HG03060 (cell line): ENCODE data around the gene NF1.
"Not testable (repeated sequence)": the region's sequence is repeated elsewhere in the genome, so short reads cannot be mapped to it uniquely, and the experiment has no call there.

ENCODE experiments used
- ATAC-seq: cut with Tn5 transposase; IDR thresholded peaks from one replicate; pipeline ENCODE4 v1.9.1; 2021; ENCODE audit warnings: low read depth, moderate number of reproducible peaks; ENCODE audit not compliant: unreplicated experiment

Gene NF1

DNA sequence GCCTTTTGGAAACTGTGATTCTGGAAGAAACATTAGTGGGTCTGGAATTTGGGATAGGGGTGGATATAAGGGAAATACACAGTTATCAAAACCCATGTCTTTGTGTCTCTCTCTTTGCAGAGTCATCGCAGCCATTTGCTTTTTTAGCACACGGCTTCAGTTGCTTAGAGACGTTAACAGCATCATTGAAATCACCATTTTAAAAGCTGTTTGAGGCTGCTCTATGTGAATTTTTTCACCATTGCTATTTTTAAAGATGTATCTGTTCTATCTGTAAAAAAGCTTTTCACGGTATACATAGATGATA is 155.0 kb downstream of the NF1 start:
- no peak for ATAC-seq

GRCh38 chr17:31250229-31250628 is 155.5 kb downstream of the NF1 start:
- no peak for ATAC-seq

GRCh38 chr17:31251105-31251969 is 156.6 kb downstream of the NF1 start:
- no peak for ATAC-seq

DNA sequence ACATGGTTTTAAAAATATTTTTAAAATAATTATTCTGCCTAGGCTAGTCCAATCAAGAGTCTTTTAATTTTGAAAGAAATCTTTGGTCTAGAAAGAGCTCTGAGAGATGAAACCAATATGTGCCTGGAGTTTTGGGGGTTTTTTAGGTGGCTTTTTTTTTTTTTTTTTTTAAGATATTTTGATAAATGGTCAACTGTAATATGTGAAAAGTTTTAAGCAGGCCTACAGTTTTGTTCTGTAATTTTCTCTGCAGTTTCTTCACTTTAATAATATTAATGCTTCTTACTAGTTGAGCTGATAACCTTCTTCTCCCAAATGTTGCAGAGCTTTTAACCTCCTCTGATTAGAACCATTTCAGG is 157.2 kb downstream of the NF1 start:
- ATAC-seq, result no peak

GRCh38 chr17:31252741-31253140 is 158.0 kb downstream of the NF1 start:
- ATAC-seq, result no peak

GRCh38 chr17:31254654-31255053 is 159.9 kb downstream of the NF1 start:
- ATAC-seq, result no peak

- ATAC-seq, result no peak
These were observed 162.2 kb downstream of the NF1 start for GRCh38 chr17:31256936-31257335.

- no peak for ATAC-seq
These were observed 165.4 kb downstream of the NF1 start for GRCh38 chr17:31260151-31260550.

GRCh38 chr17:31261601-31262000 is 166.8 kb downstream of the NF1 start:
- ATAC-seq, result no peak

- ATAC-seq, result not testable (repeated sequence)
These were observed 168.1 kb downstream of the NF1 start for GRCh38 chr17:31262923-31263322.

GRCh38 chr17:31266042-31266441 is 171.3 kb downstream of the NF1 start:
- ATAC-seq, result no peak

DNA sequence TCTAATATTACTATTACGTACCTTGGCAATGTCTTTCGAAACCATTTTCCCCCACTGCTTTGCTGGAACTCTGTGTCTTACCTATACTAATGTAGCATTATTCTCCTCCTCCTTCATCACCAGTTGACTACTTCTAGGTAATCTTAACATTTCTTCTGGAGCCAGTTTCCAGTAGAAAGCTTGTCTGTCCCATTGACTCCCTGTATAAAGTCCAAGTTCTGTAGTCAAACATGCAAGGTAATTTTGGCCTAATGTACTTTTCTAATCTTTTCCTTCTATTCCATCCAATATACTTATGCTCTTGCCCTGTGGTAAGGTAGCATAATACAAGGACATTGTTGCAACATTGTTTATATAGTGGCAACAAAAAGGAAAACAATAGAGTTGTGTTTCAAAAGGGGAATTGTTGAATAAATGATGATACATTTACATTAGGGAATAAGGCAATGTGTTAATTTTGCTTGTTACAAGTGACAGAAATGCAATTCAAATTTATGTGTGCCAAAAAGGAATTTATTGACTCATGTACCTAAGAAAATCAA is 174.3 kb downstream of the NF1 start:
- no peak for ATAC-seq

DNA sequence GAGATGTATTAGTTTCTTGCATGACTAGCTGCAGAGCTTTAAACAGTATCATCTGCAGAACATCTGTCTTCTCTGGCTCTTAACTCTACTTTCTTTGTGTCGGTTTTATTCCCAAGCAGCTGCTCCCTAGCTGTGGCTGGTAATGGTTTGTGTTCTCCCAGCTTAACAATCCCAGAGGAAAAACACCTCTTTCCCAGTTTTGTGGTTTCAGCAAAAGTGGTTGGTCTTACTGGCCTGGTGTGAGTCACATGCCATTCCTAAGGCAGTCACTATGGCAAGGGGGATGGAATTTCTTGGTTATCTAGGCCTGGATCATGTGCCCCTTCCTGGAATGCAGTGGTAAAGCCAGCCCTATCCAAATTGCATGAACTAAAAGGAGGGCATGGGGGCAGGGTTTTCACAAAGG is 174.8 kb downstream of the NF1 start:
- ATAC-seq, result no peak

DNA sequence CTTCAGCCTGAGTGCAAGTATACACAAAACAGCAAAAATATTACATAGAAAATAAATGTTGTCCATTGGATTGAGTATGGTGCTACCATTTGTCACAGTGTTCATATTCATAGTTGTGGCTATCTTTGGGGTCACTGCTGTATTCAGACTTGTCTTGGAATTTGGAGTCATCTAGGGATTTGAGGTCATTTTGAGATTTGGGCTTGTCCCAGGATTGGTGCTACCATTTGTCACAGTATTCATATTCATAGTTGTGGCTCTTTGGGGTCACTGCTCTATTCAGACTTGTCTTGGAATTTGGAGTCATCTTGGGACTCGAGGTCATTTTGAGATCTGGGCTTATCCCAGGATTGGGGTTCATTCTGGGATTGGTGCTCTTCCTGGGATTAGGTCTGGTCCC is 177.5 kb downstream of the NF1 start:
- no peak for ATAC-seq

- no peak for ATAC-seq
These were observed 178.0 kb downstream of the NF1 start for GRCh38 chr17:31272803-31273202.

DNA sequence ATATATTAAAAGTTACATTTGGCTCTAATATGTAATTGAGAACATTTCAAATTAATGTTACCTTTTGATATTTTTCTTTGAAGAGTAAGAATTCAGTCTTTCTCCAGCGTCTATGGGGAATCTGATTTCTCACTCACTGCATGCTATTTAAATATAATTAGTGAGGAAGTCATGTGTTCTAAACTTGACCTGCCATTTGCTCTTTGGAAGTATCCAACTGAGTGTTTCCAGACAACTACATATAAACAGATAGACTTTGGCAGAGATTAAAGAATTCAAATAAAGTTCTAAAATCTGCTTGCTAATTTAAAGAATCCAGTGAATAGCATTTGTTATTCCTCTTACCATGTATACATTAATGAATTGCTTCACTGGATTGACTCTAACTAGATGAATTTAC is 178.7 kb downstream of the NF1 start:
- no peak for ATAC-seq

DNA sequence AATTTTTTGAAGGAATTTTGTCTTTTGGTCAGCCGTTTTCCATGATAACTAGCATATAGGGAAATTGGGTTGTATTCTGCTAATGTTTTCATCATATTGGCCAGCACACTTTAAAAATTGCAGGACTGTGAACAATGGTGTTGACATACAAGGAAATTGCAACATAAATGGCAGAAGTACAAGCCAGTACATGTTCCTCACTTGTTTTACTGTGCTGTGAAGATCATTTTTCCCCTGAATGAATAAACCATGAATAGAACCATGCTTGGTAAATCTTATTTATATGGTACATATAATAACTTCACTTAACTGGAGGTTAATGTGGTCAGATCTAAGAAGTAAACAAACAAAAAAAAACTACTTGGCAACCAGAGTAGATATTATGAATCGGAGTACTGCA is 179.5 kb downstream of the NF1 start:
- ATAC-seq, result no peak

GRCh38 chr17:31275116-31275515 is 180.3 kb downstream of the NF1 start:
- no peak for ATAC-seq

DNA sequence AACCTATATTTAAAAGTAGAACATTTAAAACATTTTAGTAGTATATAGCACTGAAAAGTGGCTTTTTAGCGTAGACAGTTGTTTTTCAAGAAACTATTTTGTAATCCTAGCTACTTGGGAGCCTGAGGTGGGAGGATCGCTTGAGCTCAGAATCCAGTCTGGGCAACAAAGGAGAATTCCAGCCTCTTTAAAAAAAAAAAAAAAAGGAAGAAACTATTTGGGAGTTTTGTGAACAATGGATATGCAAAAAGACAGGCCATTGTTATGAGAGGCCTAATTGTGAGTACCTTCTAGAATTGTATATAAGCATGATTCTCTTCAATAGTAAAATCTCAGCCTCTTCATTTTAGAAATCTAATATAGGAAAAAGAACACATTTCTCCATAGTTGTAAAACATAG is 184.6 kb downstream of the NF1 start:
- ATAC-seq, result no peak

DNA sequence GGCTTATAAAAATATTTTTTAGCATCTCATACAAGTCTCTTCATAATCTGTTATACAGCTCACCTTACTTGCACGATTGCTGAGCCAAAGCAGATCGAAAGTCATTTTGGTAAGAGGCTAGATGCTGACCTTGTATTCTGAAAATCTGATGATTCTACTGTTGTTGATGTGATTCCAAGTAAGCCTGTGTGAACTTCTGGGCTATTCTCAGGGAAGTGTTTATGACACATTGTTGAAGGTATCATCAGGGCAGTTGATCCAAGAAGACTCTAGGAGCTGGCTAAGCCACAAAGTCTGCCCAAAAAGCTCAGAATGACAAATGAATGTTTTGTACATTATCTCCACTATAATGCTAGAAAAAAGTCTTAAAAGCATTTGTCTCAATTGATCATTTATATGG is 186.3 kb downstream of the NF1 start:
- ATAC-seq, result no peak

GRCh38 chr17:31283841-31284240 is 189.1 kb downstream of the NF1 start:
- no peak for ATAC-seq

DNA sequence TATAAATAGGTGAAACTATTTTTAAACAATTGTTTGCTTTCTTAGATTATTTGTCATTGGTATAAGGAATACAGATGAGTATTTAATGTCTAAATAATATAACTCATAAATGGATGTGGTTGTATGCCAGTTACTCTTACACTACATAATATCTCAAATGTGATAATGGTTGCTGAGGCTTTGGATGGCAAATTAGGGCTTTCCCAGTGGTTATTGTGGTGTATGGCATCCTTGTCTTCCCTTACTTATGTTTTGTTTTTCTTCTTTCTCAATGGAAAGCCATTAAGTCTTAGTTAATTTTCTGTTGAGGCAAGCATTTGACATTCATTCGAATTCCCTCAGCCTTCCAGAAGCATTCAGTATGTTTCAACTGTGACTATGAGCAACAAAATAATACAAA is 191.8 kb downstream of the NF1 start:
- no peak for ATAC-seq

GRCh38 chr17:31287932-31288331 is 193.2 kb downstream of the NF1 start:
- ATAC-seq, result not testable (repeated sequence)
